ENCODE results near the gene ARID1B.

ARID1B gene

GRCh38 chr6:157221817-157222175 lies 444.6 kb downstream of the ARID1B start:
- no peak for DNase-seq

GRCh38 chr6:157222201-157222981 lies 445.2 kb downstream of the ARID1B start:
- no peak for DNase-seq

GRCh38 chr6:157223021-157223430 lies 445.8 kb downstream of the ARID1B start:
- peak; percentile 33 for DNase-seq

GRCh38 chr6:157223511-157223910 lies 446.3 kb downstream of the ARID1B start:
- DNase-seq = no peak

- peak; percentile 41 for DNase-seq
These were observed 447.2 kb downstream of the ARID1B start for GRCh38 chr6:157224178-157224950.

- DNase-seq = no peak
These were observed 447.9 kb downstream of the ARID1B start for GRCh38 chr6:157224951-157225574.

- no peak for DNase-seq
These were observed 448.4 kb downstream of the ARID1B start for GRCh38 chr6:157225575-157225995.

GRCh38 chr6:157226026-157226625 lies 448.9 kb downstream of the ARID1B start:
- DNase-seq = no peak

- no peak for DNase-seq
These were observed 449.6 kb downstream of the ARID1B start for GRCh38 chr6:157226761-157227160.

- no peak for DNase-seq
These were observed 450.3 kb downstream of the ARID1B start for GRCh38 chr6:157227202-157228166.

- no peak for DNase-seq
These were observed 451.4 kb downstream of the ARID1B start for GRCh38 chr6:157228426-157229131.

GRCh38 chr6:157229132-157229618 lies 452.0 kb downstream of the ARID1B start:
- no peak for DNase-seq

- no peak for DNase-seq
These were observed 452.5 kb downstream of the ARID1B start for GRCh38 chr6:157229713-157230112.

GRCh38 chr6:157230910-157231309 lies 453.7 kb downstream of the ARID1B start:
- DNase-seq = no peak

GRCh38 chr6:157232161-157232895 lies 455.1 kb downstream of the ARID1B start:
- DNase-seq = no peak

GRCh38 chr6:157233156-157233555 lies 456.0 kb downstream of the ARID1B start:
- DNase-seq = no peak

- no peak for DNase-seq
These were observed 456.5 kb downstream of the ARID1B start for GRCh38 chr6:157233686-157234085.

- peak; percentile 40 for DNase-seq
These were observed 458.4 kb downstream of the ARID1B start for GRCh38 chr6:157235600-157236039.

GRCh38 chr6:157236040-157236725 lies 459.0 kb downstream of the ARID1B start:
- DNase-seq = no peak

- no peak for DNase-seq
These were observed 461.2 kb downstream of the ARID1B start for GRCh38 chr6:157238346-157238745.

Measured in CD4-positive, alpha-beta T cell treated with Interleukin-15 for 1 hour (primary cell).